Esophagus mucosa (tissue), 1 donor: ENCODE data around the gene PCDHGC3. TPM values are rescaled to one million over a fixed set of nuclear protein-coding genes. Genes with fewer than 3 reads are reported as not detected.

ENCODE experiments used
- ATAC-seq: fragments of 200-7000 bp; cut with Tn5 transposase; one replicate; pipeline ENCODE4 v1.9.1; 2020
- total RNA-seq: library from RNA; stranded (reverse); gene quantifications from one replicate; pipeline ENCODE4 v1.2.4, GENCODE V29; 2023
- donor health status: DM: yes; HTN: yes; CAD: no.

Gene PCDHGC3
- total RNA-seq, 1 donor from 2014 or later, result 38.8 TPM

DNA sequence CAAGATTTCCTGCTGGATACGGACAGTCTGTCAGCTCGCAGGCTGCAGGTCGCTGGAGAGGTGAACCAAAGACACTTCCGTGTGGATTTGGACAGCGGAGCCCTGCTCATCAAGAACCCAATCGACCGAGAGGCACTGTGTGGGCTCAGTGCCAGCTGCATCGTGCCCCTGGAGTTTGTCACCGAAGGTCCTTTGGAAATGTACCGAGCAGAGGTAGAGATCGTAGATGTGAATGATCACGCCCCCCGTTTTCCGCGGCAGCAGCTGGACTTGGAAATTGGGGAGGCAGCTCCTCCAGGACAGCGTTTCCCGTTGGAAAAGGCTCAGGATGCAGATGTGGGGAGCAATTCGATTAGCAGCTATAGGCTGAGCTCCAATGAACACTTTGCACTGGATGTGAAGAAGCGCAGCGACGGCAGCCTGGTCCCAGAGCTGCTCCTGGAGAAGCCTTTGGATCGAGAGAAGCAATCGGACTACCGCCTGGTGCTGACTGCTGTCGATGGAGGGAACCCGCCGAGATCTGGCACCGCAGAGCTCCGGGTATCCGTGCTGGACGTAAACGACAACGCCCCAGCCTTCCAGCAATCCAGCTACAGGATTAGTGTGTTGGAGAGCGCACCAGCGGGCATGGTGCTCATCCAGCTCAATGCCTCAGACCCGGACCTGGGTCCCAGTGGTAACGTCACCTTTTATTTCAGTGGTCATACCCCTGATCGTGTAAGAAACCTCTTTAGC, 9.7 kb downstream of the PCDHGC3 start:
- no peak for ATAC-seq

DNA sequence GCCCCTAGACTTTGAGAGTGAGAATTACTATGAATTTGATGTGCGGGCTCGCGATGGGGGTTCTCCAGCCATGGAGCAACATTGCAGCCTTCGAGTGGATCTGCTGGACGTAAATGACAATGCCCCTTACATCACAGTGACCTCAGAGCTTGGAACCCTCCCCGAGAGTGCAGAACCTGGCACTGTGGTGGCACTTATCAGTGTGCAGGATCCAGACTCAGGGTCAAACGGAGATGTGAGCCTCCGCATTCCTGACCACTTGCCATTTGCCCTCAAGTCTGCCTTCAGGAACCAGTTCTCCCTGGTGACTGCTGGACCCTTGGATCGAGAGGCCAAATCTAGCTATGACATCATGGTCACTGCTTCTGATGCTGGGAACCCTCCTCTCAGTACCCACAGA, 10.3 kb downstream of the PCDHGC3 start:
- ATAC-seq, result no peak

DNA sequence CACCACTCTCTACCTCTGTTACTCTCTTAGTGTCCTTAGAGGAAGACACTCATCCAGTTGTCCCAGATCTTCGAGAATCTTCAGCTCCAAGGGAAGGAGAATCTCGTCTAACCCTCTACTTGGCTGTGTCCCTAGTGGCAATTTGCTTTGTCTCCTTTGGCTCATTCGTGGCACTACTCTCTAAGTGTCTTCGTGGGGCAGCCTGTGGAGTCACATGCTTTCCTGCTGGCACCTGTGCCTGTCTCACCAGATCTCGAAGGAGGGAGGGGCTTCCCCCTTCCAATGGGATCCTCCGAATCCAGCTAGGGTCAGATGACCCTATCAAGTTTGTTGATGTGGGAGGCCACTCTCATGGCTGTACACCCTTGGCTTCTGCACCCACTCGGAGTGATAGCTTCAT, 11.4 kb downstream of the PCDHGC3 start:
- ATAC-seq, result no peak

DNA sequence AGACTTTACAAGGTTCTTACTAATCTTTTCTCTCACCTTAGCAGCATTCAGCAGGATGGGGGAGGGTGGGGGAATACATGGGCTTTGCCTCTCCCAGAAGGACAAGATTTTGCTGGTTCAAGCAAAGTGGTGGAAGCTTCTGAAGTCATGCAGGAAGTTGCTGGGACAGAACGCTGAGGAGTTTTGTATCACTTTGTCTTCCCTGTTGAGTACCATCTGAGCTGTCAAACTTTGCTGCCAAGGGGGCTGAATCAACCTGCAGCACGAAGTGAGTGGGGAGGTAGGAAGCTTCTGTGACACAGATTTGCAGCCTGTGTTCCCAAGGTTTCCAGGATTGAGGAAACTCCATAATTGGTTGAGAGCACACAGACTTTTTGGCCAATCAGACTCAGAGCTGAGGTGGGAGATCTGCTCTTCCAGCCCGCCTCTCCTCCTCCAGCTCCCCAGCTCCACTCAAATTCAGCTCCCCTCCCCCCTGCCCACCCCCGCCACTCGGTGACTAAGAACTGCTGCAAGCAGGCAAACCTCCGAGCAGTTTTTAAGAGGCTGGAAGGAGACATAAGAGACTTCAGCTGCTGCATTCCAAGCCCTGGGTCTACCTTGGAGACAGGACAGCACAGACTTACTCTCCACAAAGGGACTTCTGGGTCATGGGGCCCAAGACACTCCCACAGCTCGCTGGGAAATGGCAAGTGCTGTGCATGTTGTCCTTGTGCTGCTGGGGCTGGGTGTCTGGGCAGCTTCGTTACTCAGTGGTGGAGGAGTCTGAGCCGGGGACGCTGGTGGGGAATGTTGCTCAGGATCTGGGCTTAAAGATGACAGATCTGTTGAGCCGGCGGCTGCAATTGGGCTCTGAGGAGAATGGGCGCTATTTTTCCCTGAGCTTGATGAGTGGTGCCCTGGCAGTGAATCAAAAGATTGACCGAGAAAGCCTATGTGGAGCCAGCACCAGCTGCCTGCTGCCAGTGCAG, 13.1 kb downstream of the PCDHGC3 start, which contains the start of gene PCDHGC5:
Gene PCDHGC5, plus strand, starts transcription at position 491 of the 971 bp plus-strand sequence. Its CDS starts 160 bp downstream, at position 651.
- ATAC-seq, result peak; percentile 54

DNA sequence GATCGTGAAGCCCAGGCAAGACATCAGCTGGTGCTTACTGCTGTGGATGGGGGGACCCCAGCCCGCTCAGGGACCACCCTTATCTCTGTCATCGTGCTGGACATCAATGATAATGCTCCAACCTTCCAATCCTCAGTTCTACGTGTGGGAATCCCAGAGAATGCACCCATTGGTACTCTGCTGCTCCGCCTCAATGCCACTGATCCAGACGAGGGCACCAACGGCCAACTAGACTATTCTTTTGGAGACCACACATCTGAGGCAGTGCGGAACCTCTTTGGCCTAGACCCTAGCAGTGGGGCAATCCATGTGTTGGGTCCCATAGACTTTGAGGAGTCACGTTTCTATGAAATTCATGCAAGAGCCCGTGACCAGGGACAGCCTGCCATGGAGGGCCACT, 14.1 kb downstream of the PCDHGC3 start:
- ATAC-seq, result no peak

DNA sequence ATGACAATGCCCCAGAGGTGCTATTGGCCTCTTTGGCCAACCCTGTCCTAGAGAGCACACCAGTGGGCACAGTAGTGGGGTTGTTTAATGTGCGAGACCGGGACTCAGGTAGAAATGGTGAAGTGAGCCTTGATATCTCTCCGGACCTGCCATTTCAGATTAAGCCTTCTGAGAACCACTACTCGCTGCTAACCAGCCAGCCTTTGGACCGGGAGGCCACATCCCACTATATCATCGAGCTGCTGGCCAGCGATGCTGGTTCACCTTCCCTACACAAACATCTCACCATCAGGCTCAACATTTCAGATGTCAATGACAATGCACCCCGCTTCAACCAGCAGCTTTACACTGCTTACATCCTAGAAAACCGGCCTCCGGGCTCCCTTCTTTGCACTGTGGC, 14.5 kb downstream of the PCDHGC3 start:
- no peak for ATAC-seq

DNA sequence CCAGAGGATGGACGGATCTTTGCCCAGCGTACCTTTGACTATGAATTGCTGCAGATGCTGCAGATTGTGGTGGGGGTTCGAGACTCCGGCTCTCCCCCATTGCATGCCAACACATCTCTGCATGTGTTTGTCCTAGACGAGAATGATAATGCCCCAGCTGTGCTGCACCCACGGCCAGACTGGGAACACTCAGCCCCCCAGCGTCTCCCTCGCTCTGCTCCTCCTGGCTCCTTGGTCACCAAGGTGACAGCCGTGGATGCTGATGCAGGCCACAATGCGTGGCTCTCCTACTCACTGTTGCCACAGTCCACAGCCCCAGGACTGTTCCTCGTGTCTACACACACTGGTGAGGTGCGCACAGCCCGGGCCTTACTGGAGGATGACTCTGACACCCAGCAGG, 15.0 kb downstream of the PCDHGC3 start:
- no peak for ATAC-seq

DNA sequence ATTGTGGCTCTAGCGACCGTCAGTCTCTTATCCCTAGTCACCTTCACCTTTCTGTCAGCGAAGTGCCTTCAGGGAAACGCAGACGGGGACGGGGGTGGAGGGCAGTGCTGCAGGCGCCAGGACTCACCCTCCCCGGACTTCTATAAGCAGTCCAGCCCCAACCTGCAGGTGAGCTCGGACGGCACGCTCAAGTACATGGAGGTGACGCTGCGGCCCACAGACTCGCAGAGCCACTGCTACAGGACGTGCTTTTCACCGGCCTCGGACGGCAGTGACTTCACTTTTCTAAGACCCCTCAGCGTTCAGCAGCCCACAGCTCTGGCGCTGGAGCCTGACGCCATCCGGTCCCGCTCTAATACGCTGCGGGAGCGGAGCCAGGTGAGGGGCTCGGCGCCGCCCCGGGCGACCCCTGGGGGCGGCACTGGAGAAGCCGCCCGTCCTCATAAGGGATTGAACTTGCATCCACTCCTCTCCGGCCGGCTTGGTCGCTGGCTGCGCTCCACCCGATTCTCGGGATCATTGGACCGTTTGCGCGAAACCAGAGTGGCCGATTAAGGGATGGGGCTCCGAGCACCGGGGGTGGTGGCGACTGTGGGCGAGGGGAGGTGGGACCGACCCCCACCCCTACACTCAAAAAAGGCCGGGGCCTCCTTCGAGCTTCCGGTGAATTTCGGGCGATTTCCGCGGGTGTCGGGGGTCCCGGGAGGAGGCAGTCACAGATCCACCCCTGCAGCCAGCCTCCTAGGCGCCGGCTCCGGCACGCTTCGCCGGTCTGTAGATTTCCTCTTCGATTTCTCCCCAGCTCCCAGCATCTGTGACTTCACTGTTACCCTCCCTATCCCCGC, 15.8 kb downstream of the PCDHGC3 start:
- ATAC-seq, result no peak

DNA sequence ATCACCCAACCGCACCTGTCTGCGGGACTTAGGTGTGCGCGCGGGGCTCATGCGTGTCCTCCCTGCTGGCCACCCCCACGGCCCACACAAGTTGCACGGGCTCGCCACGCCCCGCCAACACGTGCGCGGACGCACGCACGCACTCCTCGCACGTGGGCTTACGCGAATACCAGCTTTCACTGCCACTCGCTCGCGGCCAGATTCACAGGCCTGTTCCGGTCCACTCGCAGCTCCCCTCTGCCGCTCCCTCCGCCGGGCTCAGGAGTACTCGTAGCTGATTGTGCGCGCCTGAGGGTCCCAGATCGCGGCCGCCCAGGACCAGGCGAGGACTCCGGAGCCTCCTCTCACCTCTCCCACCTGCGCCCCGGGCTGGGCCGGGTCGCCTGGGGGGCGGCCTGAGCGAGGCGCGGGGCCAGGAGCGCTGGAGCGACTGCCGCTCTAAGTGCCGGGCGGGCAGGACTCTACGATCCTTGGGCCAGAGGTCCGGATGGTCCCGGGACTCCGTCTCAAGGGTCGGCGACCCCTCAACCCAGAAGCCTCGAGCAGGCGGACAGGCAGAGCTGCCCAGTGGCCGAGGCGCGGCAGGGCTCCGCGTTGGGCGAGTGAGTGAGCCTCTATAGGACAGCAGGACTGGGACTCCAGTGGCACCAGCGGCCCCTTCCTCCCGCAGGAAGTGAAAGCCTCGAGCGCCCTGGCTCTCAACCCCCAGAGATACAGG, 16.6 kb downstream of the PCDHGC3 start:
- no peak for ATAC-seq

DNA sequence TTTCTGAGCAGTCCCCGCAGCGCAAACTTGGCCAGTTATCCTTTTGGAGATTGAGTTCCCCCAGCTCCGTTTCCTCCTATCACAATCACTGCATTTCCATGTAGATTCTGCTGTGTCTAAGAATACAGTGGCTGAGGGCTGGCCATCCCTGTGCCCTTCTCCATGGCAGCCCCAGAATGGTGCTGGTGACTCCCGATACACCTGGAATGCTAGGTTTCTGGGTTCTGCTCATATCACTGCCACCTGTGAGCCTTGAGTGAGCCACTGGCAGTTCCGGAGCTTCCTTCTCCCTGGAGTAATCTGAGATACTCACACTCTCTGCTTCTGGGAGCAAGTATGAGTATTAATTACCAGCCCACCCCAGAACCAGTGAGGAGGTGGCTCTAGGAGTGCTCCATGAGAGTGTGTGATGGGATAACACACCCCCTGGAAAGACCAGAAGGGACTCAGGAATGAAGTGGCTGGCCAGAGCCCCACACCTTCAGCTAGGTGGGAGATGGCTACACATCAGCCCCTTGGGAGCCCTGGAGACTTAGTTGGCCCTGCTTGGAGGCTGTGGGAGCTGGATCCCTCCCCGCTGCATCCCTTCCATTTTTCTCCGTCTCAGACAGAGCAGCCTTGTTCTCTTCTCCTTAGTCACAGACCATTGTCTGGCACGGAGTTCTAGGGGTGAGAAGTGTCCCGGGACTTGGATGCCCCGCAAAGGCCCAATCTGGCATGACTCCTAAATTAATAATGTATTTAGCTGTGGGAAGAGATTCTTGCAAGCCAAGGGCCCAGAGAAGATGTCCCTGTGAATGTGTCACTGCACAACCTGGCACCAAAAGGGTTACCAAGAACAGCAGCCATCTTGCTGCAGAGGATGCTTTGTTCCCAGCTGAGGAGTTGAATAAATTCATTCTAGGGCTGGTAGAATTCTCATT, 18.0 kb downstream of the PCDHGC3 start:
- ATAC-seq, result no peak

DNA sequence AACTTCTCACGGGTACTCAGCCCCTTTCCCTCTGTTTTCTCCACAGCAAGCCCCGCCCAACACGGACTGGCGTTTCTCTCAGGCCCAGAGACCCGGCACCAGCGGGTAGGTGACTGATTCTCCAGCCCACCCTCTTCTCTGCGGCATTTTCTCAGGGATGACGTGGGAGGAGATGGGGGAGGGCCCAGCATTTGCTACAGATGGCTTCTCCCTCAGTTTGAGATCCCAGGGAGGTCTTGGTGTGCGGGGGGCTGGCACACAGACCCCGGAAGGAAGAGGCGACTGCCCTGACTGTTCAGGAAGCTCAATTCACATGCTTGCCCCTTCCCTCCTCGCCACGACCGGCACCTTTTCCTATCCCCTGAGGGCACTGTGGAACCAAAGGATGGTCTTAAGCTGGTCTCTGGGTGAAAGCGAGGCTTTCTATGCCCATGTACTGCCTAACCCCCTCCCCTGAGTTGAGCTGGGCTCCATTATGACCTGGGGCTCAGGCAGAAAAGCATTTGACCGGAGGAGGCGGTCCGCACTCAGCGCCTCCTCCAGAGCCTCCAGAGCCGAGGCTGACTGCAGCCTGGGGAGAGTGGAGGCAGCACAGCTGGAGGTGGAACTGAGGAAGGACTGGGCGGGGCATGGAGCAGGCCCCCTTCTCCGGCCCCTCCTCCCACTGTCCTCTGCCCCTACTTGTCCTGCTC, 19.1 kb downstream of the PCDHGC3 start:
- no peak for ATAC-seq

DNA sequence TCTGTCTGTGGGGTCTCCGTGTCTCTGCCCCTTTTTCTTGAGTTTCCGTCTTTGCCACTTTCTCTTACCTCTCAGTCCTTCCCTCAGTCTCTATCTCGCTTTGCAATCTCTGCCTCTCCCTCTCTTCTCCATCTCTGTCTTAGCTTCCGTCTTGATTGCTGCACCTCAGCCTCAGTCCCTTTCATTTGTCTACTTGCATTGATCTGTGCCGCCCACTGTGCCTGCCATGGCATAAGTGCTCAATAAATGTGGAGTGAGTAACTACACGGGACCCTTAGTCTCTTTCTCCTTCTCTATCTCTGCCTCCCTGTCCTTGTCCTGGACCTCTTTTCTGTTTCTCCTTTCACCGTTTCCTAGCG, 19.7 kb downstream of the PCDHGC3 start:
- no peak for ATAC-seq

DNA sequence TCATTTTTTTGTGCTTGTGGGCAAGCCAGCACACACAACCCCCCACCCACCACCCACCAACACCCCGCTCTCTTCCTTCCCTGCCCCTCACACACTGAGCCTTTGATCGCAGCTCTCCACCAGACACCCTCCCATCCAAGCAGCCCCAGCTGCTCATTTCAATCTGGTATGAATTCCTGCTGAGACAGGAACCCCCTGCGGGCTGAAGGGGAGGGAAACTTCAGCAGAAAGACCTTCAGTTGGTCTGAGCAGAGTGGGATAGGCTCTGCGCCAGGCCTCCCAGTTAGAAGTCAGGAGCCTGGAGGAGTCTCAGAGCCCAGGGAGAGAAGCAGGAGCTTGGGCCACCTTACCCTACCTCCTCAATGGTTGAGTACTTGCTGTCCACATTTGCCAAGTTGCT, 20.3 kb downstream of the PCDHGC3 start:
- ATAC-seq, result no peak

DNA sequence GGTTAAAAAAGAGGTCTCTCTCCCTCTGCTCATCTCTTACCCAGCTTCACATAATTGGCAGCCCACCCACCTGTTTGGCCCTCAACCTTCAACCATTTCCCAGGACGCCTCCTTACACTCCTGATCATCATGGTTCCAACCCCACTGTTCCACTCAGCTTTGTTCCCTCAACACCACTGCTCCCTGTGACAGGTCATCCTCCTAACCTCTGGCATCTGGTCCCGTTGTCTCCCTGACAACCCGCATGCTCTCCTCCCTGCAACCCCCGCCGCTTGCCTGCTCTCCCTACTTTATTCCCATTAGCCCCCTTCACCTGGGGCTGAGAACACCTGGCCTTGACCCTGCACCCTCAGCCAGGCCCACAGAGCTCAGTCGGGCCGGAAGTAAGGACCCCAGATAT, 26.0 kb downstream of the PCDHGC3 start:
- ATAC-seq, result no peak

DNA sequence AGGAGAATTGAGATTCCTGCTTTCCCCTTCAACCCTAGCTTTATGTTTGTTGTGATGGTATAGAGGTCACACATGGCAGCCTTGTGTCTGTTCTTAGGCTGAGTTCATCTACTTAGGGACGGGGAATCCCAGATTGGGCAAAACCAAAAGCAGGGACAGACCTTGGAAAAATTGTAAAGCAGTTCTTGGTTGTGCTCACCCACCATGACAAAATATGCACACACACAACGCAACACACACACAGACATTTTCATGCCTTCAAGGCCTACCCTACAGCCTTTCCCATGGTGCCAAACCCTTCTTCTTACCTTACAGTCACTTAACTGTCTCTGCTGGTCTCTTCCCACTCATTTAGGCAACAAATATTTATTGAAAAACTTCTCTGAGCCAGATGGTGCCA, 27.9 kb downstream of the PCDHGC3 start:
- ATAC-seq, result no peak

DNA sequence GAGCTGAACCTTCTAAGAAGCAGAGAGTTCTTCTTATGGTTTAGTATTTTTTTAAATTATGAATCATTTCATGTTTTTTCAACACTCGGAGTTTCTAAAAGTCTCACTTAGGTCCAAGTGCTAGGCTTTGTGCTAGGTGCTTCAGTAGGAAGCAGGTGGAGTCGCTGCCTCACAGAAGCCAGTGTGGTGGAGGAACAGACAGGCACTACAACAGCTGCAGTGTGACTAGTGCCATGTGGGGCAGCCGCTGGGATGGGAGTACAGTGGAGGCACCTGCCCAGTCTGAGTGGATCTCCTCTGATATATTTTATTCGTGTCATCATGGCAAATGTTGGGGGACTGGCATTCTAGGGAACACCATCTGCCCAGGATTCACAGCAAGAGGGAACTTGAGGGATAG, 28.4 kb downstream of the PCDHGC3 start:
- ATAC-seq, result no peak

DNA sequence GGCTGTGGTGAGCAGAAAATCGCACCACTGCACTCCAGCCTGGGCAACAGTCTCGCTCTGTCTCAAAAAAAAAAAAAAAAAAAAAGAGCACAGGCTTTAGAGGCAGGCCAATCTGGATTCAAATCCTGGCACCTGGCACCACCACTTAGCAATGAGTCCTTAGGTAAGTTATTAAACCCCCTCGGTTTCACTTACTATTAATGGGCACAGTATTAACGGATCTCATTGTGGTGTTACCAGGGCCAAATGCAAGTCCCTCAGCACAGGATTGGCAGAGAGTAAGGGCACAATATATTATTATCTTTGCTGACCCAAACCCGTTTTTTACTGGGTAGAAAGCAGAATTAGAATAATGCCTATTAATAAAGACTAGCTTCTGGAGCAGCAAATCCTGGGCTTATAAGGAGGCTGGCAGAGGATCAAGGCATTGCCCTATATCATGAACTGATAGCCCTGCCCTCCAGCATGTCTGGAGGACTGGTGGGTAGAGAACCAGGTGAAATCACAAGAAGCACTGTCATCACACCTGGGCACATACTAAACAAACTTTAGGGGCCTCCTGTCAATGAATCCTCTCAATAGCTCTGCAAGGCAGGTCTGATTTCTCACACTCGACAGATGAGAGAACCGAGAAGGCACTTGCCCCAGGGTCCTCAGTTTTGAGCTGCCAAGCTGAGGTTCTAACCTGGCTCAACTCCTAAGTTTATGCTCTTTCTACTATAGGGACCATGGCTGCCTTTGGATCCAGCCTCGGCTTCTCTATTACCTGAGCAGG, 30.8 kb downstream of the PCDHGC3 start:
- no peak for ATAC-seq

DNA sequence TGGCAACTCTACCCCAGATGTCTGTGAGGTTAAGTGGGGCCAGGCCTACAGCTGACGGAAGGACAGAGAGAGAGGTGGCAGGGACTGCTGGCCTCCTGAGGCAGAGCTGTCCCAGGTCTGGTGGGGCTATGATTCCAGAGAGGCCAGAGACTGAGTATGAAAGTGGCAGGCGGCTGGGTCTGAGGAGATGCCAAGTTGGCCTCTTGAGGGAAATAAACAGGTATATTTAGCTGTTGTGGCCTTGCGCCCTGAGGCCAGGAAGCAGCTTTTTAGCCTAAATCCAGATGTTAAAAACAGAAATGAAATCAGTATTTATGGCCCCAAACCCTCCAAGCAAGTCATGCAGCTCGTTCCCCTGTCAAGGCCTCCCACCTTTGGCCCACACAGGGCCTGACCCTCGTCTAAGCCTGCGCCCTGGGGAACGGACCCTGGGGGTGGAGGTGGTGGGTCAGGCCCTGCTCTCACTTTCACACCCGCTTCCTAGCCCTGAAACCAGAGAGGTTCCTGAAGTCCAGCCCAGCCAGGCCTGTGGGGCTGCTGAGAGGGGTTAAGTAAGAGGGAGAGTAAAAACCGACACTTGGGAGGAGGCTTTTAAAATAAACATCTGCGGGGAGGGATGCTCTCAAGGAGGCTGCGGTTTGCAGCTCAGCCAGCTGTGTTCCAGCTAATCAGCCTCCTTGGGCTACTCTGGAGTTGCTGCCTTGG, 31.8 kb downstream of the PCDHGC3 start:
- no peak for ATAC-seq

DNA sequence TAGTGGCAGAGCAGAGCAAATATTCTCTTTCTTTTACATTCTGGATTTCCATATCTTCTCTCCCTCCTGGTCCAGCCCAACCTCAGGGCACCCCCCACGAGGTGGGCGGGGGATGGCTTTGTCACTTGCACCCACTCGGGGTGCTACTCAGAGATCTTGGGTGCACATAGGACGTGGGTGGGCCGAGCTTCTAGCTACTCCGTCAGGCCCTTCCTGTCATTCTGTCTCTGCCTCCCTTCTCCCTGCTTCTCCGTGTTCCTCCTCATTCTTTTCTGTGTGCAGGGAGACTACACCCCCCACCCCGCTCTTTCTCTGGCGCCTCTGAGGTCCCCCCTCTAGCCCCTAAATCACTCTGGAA, 32.7 kb downstream of the PCDHGC3 start:
- ATAC-seq, result no peak
